Measurements from ENCODE around the gene ZNF468.
"Not testable (repeated sequence)": the region's sequence is repeated elsewhere in the genome, so short reads cannot be mapped to it uniquely, and the experiment has no call there.

The ZNF468 gene

DNA sequence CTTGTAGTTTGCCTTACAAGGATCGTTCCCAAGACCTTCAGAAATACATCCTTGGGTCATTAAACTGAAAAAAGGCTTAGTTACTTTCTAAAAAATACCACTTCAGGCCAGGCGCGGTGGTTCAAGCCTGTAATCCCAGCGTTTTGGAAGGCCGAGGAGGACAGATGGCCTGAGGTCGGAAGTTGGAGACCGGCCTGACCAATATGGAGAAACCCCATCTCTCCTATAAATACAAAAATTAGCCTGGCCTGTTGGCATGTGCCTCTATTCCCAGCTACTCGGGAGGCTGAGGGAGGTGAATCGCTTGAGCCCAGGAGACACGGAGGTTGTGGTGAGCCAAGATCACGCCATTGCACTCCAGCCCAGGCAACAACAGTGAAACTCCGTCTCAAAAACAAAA lies 33.7 kb downstream of the ZNF468 start:
- DNase-seq: no peak

DNA sequence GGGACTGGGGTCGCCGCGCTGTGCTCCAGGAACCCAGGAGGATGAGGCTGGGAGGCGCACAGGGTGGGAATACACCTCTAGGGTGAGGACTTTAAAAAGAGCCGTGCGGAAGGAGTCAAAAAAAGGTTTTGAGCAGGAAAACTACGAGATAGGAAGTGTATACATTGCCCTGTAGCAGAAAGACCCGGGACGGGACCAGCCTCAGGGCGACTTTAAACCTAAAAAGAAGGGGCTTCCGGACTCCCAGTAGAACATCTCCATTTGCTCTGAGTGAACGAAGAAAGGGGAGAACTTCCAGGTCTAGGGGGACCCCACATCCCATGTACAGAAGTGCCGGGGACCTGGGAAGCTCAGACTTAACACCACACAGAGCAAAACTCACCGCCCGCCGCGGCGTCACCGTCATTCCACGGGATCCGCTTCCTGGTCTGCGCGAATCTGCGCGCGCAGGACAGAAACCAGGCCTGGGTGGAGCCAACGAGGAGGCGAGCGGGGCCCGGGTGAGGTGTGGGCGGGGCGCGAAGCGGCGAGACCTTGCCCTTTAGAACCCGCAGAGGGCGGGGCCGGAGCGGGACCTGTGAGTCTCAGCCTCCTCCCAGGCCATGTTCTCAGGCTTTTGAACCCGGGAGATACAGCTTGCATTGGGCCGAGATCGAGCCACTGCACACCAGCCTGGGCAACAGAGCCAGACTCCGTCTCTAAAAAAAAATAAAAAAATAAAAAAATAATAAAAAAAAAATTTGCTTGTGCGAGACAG lies 36.0 kb downstream of the ZNF468 start, which contains the start of gene ZNF28:
Gene ZNF28 (minus strand): TSS at position 430 of the 757 bp plus-strand sequence. CDS start 3,675 bp downstream, outside the sequence.
- DNase-seq: peak; percentile 79

DNA sequence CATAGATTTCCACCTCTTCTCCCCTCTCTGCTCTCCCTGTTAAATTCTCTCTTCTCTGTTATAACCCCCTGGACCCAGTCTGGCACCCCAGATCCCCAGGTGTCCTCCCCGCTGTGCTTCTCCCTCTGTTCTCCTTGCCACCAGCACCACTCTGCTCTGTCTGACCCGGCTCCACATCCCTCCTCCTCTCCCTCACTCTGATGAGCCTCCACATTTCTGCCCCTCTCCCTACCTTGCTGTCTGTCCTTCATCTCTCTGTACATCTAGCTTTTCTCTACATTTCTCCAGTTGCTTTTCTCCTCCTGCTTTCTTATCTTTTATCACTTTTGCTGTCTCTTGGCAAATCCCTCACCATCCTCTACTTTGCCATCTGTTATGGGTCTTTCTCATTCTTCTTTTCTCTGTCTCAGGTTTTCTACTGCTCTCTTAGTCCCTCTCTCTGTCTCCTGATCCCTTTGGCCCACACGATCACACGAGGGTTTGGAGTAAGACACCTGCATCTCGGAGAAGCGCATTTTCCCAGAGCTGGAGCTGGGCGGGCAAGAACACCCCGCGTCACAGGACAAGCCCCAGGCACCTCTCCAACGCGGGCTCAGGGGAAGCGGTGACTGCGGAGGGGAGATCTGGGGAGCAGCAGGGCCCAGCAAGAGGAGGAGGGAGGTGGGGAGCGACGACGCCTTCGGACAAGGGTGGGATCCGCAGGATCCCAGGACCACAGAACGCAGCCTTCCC lies 36.8 kb downstream of the ZNF468 start:
- peak; percentile 40 for DNase-seq

DNA sequence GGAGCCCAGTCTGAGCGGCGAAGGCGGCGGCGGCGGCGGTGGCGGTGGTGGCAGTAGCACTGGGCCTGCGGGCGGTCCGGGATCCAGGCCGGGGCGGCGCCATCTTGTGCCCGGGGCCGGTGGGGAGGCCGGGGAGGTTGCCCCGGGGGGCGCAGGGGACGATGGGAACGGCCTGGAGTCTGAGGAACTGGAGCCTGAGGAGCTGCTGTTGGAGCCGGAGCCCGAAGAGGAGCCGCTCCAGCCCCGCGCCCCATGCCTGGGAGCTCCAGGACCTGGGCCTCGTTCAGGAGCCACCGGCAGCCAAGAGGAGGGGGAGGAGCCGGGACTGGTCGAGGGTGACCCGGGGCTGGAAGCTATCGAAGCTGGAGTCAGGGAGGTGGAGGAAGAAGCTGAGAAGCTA lies 47.6 kb downstream of the ZNF468 start:
- no peak for DNase-seq

DNA sequence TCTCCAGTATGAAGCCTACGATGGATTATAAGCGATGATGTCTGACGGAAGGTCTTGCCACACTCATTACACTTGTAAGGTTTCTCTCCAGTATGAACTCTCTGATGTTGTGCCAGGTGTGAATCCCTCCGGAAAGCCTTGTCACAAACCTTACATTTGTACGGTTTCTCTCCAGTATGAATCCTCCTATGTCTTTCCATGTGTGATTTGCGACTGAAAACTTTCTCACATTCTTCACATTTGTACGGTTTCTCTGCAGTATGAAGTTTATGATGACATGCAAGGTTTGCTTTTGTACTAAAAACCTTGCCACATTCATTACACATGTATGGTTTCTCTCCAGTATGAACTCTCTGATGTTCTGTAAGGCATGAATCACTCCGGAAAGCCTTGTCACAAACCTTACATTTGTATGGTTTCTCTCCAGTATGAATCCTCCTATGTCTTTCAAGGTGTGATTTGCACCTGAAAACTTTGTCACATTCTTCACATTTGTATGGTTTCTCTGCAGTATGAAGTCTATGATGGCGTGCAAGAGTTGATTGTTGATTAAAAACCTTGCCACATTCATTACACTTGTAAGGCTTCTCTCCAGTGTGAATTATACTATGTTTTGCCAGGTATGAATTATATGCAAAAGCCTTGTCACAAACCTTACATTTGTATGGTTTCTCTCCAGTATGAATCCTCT lies 57.3 kb downstream of the ZNF468 start:
- DNase-seq: not testable (repeated sequence)

DNA sequence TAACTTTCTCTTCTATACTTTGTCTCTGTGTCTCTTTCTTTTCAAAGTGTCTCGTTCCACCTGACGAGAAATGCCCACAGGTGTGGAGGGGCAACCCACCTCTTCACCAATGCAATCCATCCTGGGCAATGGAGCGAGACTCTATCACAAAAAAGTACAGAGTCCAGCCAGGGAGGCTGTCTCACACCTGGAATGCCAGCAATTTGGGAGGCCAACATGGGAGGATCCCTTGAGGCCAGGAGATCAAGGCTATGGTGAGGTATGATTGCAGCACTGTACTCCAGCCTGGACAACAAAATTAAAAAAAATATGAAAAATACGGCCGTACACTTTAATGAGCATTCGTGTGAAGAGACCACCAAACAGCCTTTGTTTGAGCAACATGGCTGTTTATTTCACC lies 68.0 kb downstream of the ZNF468 start:
- no peak for DNase-seq

Measured in NCI-H2227 treated with DMSO at 0.1 percent for 48 hours (cell line).